Stimulated activated CD4-positive, alpha-beta T cell treated with anti-CD3 and anti-CD28 coated beads, Interleukin-4, amount 100 ng/mL, for 24 hours (primary cell): ENCODE measurements around the gene CDK6.
A peak's percentile ranks its signal among the peaks of the same experiment; 100 is the strongest.
"Not testable (repeated sequence)": the region's sequence is repeated elsewhere in the genome, so short reads cannot be mapped to it uniquely, and the experiment has no call there.

Source experiments
- DNase-seq: peaks from one replicate; pipeline ENCODE4 v3.0.0-alpha.2; 2020

CDK6 gene

GRCh38 chr7:92836489-92836999 is at the start of gene CDK6:
CDK6 (minus strand) TSS chr7:92836573; CDS start chr7:92833323, 3,250 bp downstream.
- DNase-seq, result peak; percentile 75

- not testable (repeated sequence) for DNase-seq
These were observed 49.7 kb upstream of the CDK6 start for GRCh38 chr7:92886039-92886438.

- no peak for DNase-seq
These were observed 47.8 kb upstream of the CDK6 start for GRCh38 chr7:92884218-92884617.

- no peak for DNase-seq
These were observed 46.4 kb upstream of the CDK6 start for GRCh38 chr7:92882760-92883159.

- no peak for DNase-seq
These were observed 44.7 kb upstream of the CDK6 start for GRCh38 chr7:92881091-92881485.

- no peak for DNase-seq
These were observed 44.1 kb upstream of the CDK6 start for GRCh38 chr7:92880212-92881090.

GRCh38 chr7:92877367-92877766 is 41.0 kb upstream of the CDK6 start:
- no peak for DNase-seq

GRCh38 chr7:92876836-92877235 is 40.5 kb upstream of the CDK6 start:
- no peak for DNase-seq

- DNase-seq, result peak; percentile 21
These were observed 39.3 kb upstream of the CDK6 start for GRCh38 chr7:92875719-92876118.

GRCh38 chr7:92875173-92875572 is 38.8 kb upstream of the CDK6 start:
- DNase-seq, result no peak

- no peak for DNase-seq
These were observed 38.2 kb upstream of the CDK6 start for GRCh38 chr7:92874567-92874966.

GRCh38 chr7:92873776-92874175 is 37.4 kb upstream of the CDK6 start:
- DNase-seq, result no peak

- no peak for DNase-seq
These were observed 36.3 kb upstream of the CDK6 start for GRCh38 chr7:92872701-92873100.

GRCh38 chr7:92868683-92869293 is 32.4 kb upstream of the CDK6 start:
- DNase-seq, result no peak

- DNase-seq, result peak; percentile 47
These were observed 27.8 kb upstream of the CDK6 start for GRCh38 chr7:92864169-92864568.

GRCh38 chr7:92856436-92856835 is 20.1 kb upstream of the CDK6 start:
- DNase-seq, result no peak

- DNase-seq, result peak; percentile 35
These were observed 18.3 kb upstream of the CDK6 start for GRCh38 chr7:92854501-92855238.

GRCh38 chr7:92851732-92852131 is 15.4 kb upstream of the CDK6 start:
- DNase-seq, result no peak

- DNase-seq, result no peak
These were observed 14.1 kb upstream of the CDK6 start for GRCh38 chr7:92850516-92850915.

- DNase-seq, result no peak
These were observed 12.9 kb upstream of the CDK6 start for GRCh38 chr7:92849322-92849721.

GRCh38 chr7:92848851-92849250 is 12.5 kb upstream of the CDK6 start:
- no peak for DNase-seq

GRCh38 chr7:92848441-92848840 is 12.1 kb upstream of the CDK6 start:
- no peak for DNase-seq

GRCh38 chr7:92847305-92847704 is 10.9 kb upstream of the CDK6 start:
- DNase-seq, result no peak

GRCh38 chr7:92845736-92846135 is 9.4 kb upstream of the CDK6 start:
- no peak for DNase-seq
